ENCODE data around the gene CTNNA1. TPM values are rescaled to one million over a fixed set of nuclear protein-coding genes. Genes with fewer than 3 reads are reported as not detected.

CTNNA1 gene
- total RNA-seq, 1 experiment from 2014 or later: 734 TPM

- BruUV-seq (replicated peaks): no TSS peak
- intact Hi-C loops (cut with micrococcal nuclease; ENCODE audit: unreplicated experiment): no loop called here
- Mint-ChIP-seq H3K9me3 (ENCODE audit: low read depth, unreplicated experiment) (no peaks in the 10 kb centered on the region), H3K36me3 (ENCODE audit: insufficient read depth, unreplicated experiment) (no peaks in the 10 kb centered on the region), H3K4me3 (ENCODE audit: low read depth, unreplicated experiment) (no peak overlapping the region), H3K27ac (ENCODE audit: unreplicated experiment) (no peak overlapping the region), H3K27me3 (ENCODE audit: unreplicated experiment) (no peaks in the 10 kb centered on the region), H3K4me1 (ENCODE audit: low read depth, unreplicated experiment) (peaks cover 47% of the 10 kb centered on the region)
- TF ChIP-seq, protein P1, sequence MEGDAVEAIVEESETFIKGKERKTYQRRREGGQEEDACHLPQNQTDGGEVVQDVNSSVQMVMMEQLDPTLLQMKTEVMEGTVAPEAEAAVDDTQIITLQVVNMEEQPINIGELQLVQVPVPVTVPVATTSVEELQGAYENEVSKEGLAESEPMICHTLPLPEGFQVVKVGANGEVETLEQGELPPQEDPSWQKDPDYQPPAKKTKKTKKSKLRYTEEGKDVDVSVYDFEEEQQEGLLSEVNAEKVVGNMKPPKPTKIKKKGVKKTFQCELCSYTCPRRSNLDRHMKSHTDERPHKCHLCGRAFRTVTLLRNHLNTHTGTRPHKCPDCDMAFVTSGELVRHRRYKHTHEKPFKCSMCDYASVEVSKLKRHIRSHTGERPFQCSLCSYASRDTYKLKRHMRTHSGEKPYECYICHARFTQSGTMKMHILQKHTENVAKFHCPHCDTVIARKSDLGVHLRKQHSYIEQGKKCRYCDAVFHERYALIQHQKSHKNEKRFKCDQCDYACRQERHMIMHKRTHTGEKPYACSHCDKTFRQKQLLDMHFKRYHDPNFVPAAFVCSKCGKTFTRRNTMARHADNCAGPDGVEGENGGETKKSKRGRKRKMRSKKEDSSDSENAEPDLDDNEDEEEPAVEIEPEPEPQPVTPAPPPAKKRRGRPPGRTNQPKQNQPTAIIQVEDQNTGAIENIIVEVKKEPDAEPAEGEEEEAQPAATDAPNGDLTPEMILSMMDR (IDR thresholded peaks at IDR 0.05; ENCODE audit: unreplicated experiment): no peak
- no peak for DNase-seq
- CTCF ChIA-PET: interaction anchor here (0.6 to 0.7 kb wide), 2 partner anchors 11 to 35 kb away, joined by 3 to 7 read pairs; no protein-coding TSS in a partner anchor
These were observed 32.4 kb upstream of the CTNNA1 start for GRCh38 chr5:138720840-138721239.

DNA sequence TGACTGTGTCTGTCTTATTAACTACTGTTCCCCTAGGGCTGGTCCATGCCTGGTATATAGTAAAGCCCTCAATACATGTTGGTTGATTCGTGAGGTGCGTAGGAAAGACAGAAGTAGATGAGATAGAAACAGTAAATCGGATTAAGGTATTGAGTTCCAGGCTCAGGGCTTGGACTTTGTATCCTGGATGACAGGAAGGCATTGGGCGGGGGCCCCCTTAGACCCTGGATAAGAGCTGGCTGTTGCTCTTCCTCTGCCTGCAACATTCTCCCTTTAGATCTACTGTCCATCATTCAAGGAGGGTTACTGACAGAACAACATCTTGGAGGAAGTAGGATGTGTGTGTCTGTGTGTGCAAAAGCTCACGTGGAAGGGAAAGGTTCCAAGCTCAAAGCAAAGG is 31.2 kb upstream of the CTNNA1 start:
- CTCF ChIA-PET: interaction anchor here (0.6 to 0.8 kb wide), 2 partner anchors 143 to 547 kb away, joined by 4 read pairs; no protein-coding TSS in a partner anchor
- no peaks in the 10 kb centered on the region for H3K27me3 Mint-ChIP-seq (ENCODE audit: unreplicated experiment)
- intact Hi-C loops (cut with micrococcal nuclease; ENCODE audit: unreplicated experiment): no loop called here
- DNase-seq: no peak
- H3K36me3 Mint-ChIP-seq (ENCODE audit: insufficient read depth, unreplicated experiment): no peaks in the 10 kb centered on the region
- TF ChIP-seq, protein P1 (IDR thresholded peaks at IDR 0.05; ENCODE audit: unreplicated experiment): no peak
- BruUV-seq (replicated peaks): no TSS peak
- peaks cover 44% of the 10 kb centered on the region for H3K4me1 Mint-ChIP-seq (ENCODE audit: low read depth, unreplicated experiment)
- no peak overlapping the region for H3K4me3 Mint-ChIP-seq (ENCODE audit: low read depth, unreplicated experiment)
- no peaks in the 10 kb centered on the region for H3K9me3 Mint-ChIP-seq (ENCODE audit: low read depth, unreplicated experiment)
- no peak overlapping the region for H3K27ac Mint-ChIP-seq (ENCODE audit: unreplicated experiment)

DNA sequence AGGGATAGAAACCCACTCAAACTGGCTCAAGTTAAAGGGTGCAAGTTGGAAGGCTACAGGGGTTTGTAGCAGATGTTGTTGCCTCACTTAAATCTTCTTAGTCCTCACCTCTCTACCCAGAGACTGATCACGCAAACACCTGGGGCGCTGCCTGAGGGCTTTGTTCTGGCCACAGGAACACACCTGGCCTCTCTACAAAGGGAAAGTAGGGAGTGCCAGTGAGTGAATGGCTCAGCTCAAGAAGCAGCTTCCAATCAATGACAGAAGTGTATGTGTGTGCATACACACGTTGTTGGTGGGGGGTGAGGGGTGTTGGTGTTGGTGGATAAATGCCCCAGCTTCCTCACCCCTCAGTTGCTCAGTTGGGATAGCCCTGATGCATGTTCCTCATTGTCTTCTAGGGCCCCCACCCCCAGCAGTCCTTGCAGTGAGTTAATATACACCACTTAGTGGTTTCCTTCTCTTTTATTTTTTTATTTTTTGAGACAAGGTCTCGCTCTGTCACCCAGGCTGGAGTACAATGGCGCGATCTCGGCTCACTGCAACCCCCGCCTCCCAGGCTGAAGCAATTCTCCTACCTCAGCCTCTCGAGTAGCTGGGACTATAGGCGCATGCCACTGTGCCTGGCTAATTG is 30.6 kb upstream of the CTNNA1 start:
- H3K4me1 Mint-ChIP-seq (ENCODE audit: low read depth, unreplicated experiment): peaks cover 44% of the 10 kb centered on the region
- no peak overlapping the region for H3K27ac Mint-ChIP-seq (ENCODE audit: unreplicated experiment)
- H3K27me3 Mint-ChIP-seq (ENCODE audit: unreplicated experiment): no peaks in the 10 kb centered on the region
- no peaks in the 10 kb centered on the region for H3K9me3 Mint-ChIP-seq (ENCODE audit: low read depth, unreplicated experiment)
- no peak overlapping the region for H3K4me3 Mint-ChIP-seq (ENCODE audit: low read depth, unreplicated experiment)
- no peaks in the 10 kb centered on the region for H3K36me3 Mint-ChIP-seq (ENCODE audit: insufficient read depth, unreplicated experiment)
- no peak for DNase-seq
- intact Hi-C loops (cut with micrococcal nuclease; ENCODE audit: unreplicated experiment): no loop called here
- TF ChIP-seq, protein P1 (IDR thresholded peaks at IDR 0.05; ENCODE audit: unreplicated experiment): no peak
- no TSS peak for BruUV-seq (replicated peaks)
- CTCF ChIA-PET: interaction anchor here (0.8 kb wide), 1 partner anchor 143 kb away, joined by 4 read pairs; no protein-coding TSS in a partner anchor

DNA sequence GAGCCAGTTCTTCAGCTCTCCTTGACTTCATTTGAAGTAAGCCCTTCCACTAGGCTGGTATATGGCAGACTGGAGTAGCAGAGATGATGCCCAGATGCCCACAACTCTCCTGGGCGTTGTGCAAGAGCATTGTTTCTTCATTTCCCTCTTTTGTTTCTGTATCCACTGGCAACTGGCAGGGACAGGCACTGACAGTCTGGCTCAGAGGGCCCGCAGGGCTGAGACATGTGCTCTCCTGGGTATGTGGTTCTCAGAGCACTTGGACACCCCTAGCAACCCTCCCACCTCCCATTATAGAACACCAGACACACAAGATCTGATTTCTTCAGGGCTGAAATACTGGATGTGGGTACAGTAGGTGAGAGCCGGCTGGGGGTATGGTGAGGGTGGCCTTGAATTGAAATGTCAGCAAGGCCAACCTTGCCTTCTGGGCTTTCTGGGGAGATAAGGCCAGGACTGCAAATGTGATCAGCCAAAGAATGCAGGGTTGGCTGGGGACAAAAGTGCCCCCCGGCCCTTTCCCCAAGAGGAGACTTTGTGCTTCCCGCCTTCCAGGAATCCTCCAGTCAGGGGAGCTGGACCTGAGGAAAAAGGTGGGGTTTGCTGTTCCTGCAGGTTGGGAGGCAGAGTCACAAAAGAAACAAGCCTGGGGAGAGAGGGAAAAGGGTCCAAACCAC is 28.6 kb upstream of the CTNNA1 start:
- Mint-ChIP-seq H3K36me3 (ENCODE audit: insufficient read depth, unreplicated experiment) (no peaks in the 10 kb centered on the region), H3K4me1 (ENCODE audit: low read depth, unreplicated experiment) (peaks cover 44% of the 10 kb centered on the region), H3K9me3 (ENCODE audit: low read depth, unreplicated experiment) (no peaks in the 10 kb centered on the region), H3K4me3 (ENCODE audit: low read depth, unreplicated experiment) (no peak overlapping the region), H3K27ac (ENCODE audit: unreplicated experiment) (peak overlapping the region; percentile 32), H3K27me3 (ENCODE audit: unreplicated experiment) (no peaks in the 10 kb centered on the region)
- TF ChIP-seq, protein P1 (IDR thresholded peaks at IDR 0.05; ENCODE audit: unreplicated experiment): no peak
- DNase-seq: peak; percentile 32
- BruUV-seq (replicated peaks): no TSS peak
- intact Hi-C loops (cut with micrococcal nuclease; ENCODE audit: unreplicated experiment): loop anchor here (1.0 to 5.0 kb wide), 2 partner anchors 71 to 147 kb away; partner anchors contain the start of gene HSPA9
- CTCF ChIA-PET: interaction anchor here (0.6 to 1.8 kb wide), 26 partner anchors 9 to 547 kb away, joined by 3 to 16 read pairs (median 5); no protein-coding TSS in a partner anchor

Data from Calu3 (cell line).